IPS-18c (cell line): ENCODE data around the gene DNAH14.
"Not testable (repeated sequence)": the region's sequence is repeated elsewhere in the genome, so short reads cannot be mapped to it uniquely, and the experiment has no call there.

ENCODE experiments used
- H3K4me3 ChIP-seq: 2 replicates; pipeline ENCODE4 v1.7.0; 2013; ENCODE audit warnings: low read depth, mild to moderate bottlenecking, low read length, moderate library complexity; ENCODE audit not compliant: insufficient read depth
- H3K9me3 ChIP-seq: one replicate; pipeline ENCODE4 v1.6.1; 2013; ENCODE audit warnings: mild to moderate bottlenecking, low read length, moderate library complexity; ENCODE audit not compliant: control insufficient read depth, insufficient read depth

The DNAH14 gene

GRCh38 chr1:224929335-224930237 is at the start of gene DNAH14:
TSS of gene DNAH14 (plus strand) at chr1:224929675. CDS start at chr1:224952703, 23,028 bp downstream.
- H3K4me3 ChIP-seq = peak within 1 kb of the TSS; percentile 75
- H3K9me3 ChIP-seq = no peaks in the 10 kb centered on the region

- peaks cover 5% of the 10 kb centered on the region for H3K9me3 ChIP-seq
- no peak overlapping the region for H3K4me3 ChIP-seq
These were observed 48.7 kb upstream of the DNAH14 start for GRCh38 chr1:224880593-224881307.

- H3K9me3 ChIP-seq, H3K4me3 ChIP-seq: not testable (repeated sequence)
These were observed 48.2 kb upstream of the DNAH14 start for GRCh38 chr1:224881308-224881692.

GRCh38 chr1:224881762-224882211 is 47.7 kb upstream of the DNAH14 start:
- Histone ChIP-seq H3K9me3 (peaks cover 5% of the 10 kb centered on the region), H3K4me3 (no peak overlapping the region)

- Histone ChIP-seq H3K4me3 (no peak overlapping the region), H3K9me3 (peaks cover 6% of the 10 kb centered on the region)
These were observed 47.2 kb upstream of the DNAH14 start for GRCh38 chr1:224882264-224882663.

GRCh38 chr1:224883091-224883490 is 46.4 kb upstream of the DNAH14 start:
- H3K4me3 ChIP-seq = no peak overlapping the region
- H3K9me3 ChIP-seq = peaks cover 8% of the 10 kb centered on the region

GRCh38 chr1:224884361-224884801 is 45.1 kb upstream of the DNAH14 start:
- H3K9me3 ChIP-seq = peaks cover 8% of the 10 kb centered on the region
- no peak overlapping the region for H3K4me3 ChIP-seq

- H3K9me3 ChIP-seq, H3K4me3 ChIP-seq: not testable (repeated sequence)
These were observed 44.1 kb upstream of the DNAH14 start for GRCh38 chr1:224885376-224885775.

- Histone ChIP-seq H3K4me3 (no peak overlapping the region), H3K9me3 (no peaks in the 10 kb centered on the region)
These were observed 34.6 kb upstream of the DNAH14 start for GRCh38 chr1:224894915-224895314.

GRCh38 chr1:224896130-224896781 is 33.2 kb upstream of the DNAH14 start:
- Histone ChIP-seq H3K9me3 (no peaks in the 10 kb centered on the region), H3K4me3 (no peak overlapping the region)

GRCh38 chr1:224897529-224898327 is 31.7 kb upstream of the DNAH14 start:
- H3K9me3 ChIP-seq = no peaks in the 10 kb centered on the region
- no peak overlapping the region for H3K4me3 ChIP-seq

- no peaks in the 10 kb centered on the region for H3K9me3 ChIP-seq
- no peak overlapping the region for H3K4me3 ChIP-seq
These were observed 30.5 kb upstream of the DNAH14 start for GRCh38 chr1:224898937-224899336.

- H3K4me3 ChIP-seq = no peak overlapping the region
- H3K9me3 ChIP-seq = no peaks in the 10 kb centered on the region
These were observed 29.3 kb upstream of the DNAH14 start for GRCh38 chr1:224900062-224900630.

GRCh38 chr1:224901087-224901810 is 28.2 kb upstream of the DNAH14 start:
- no peaks in the 10 kb centered on the region for H3K9me3 ChIP-seq
- H3K4me3 ChIP-seq = no peak overlapping the region

- H3K9me3 ChIP-seq = no peaks in the 10 kb centered on the region
- no peak overlapping the region for H3K4me3 ChIP-seq
These were observed 25.5 kb upstream of the DNAH14 start for GRCh38 chr1:224903955-224904354.

GRCh38 chr1:224906340-224906739 is 23.1 kb upstream of the DNAH14 start:
- H3K4me3 ChIP-seq = no peak overlapping the region
- peaks cover 2% of the 10 kb centered on the region for H3K9me3 ChIP-seq
